ENCODE data around the gene ZMYND10.

GRCh38 chr3:50298836-50299637 lies 46.5 kb downstream of the ZMYND10 start, which contains the start of the genes HYAL3 and NAA80:
- 0 out of 2 replicates have a peak, but pooled peaks have one; percentile 26 for TF ChIP-seq ZFP3 (CRISPR knock-in tag; IDR thresholded peaks at IDR 0.05)
- no peak for TF ChIP-seq TCF4 (CRISPR knock-in tag; IDR thresholded peaks at IDR 0.05; ENCODE audit: borderline replicate concordance)
- TF ChIP-seq ZNF70 (CRISPR knock-in tag; IDR thresholded peaks at IDR 0.05), result no peak
- no peak for TF ChIP-seq PPARA (CRISPR knock-in tag; IDR thresholded peaks at IDR 0.05; ENCODE audit: borderline replicate concordance)
